22Rv1 (cell line): ENCODE results near the gene PPCS.

Experiments used
- H3K27ac ChIP-seq: fragments of 450-650 bp; 2 replicates; pipeline ENCODE4 v1.5.1; 2017
- CTCF ChIP-seq: fragments of 450-650 bp; IDR thresholded peaks from 2 replicates; pipeline ENCODE4 v1.5.1; 2017; ENCODE audit warnings: mild to moderate bottlenecking
- ZFX ChIP-seq: fragments of 450-650 bp; IDR thresholded peaks from 2 replicates; pipeline ENCODE4 v1.6.1; 2017; ENCODE audit warnings: antibody characterized with exemption, borderline replicate concordance

Gene PPCS

DNA sequence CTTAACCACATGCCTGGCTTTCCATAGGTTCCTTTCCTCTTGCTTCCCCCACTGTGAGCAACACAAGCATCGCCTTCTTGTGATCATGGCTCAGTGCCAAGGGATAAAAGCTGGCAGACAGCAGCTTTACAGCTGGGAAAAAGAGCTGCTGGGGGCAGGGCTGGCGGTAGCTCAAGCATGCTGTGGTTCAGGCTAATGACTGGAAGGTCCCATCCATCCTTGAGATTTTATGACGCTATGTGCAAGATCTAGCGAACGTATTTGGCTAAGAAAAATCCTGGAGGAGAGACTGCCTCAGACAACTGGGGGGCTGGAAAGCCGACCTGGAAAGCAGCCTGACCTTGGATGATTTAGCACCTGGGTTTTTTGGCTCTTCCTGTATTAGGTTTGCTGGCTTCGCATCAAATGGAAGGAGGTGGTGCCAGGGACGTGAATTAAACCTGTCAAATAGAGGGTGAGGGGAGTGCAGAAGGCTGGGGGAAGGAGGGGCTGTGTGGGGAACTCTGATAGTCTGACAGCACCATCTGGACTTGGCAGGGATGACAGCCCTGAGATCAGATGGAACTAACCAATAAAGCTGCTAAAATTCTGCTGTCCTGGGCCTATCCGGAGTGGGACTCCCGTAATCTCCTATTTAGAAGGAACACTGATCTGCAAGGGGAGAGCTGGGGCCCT is 35.3 kb upstream of the PPCS start:
- TF ChIP-seq CTCF = no peak
- TF ChIP-seq ZFX = no peak
- H3K27ac ChIP-seq = no peak overlapping the region

GRCh38 chr1:42422737-42423136 is 33.6 kb upstream of the PPCS start:
- H3K27ac ChIP-seq = no peak overlapping the region
- no peak for TF ChIP-seq CTCF
- TF ChIP-seq ZFX = no peak

- H3K27ac ChIP-seq = no peak overlapping the region
- TF ChIP-seq ZFX (no peak), CTCF (no peak)
These were observed 32.7 kb upstream of the PPCS start for GRCh38 chr1:42423681-42424080.

DNA sequence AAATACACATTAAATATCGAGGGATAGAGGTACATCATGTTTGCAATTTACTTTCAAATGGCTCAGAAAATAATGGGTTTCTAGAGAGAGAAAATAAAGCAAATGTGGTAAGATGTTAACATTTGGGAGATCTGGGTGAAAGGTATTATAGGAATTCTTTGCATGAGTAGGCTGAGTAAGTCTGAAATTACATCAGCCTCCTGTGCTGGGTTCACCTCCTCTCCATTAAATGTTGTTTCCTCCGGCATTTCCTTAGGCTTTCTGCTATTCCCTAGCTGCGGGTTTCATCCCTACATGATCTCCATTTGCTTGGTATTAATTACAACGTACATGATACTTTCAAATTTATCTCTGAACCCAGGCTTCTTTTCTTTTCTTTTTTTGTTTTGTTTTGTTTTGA is 32.1 kb upstream of the PPCS start:
- TF ChIP-seq CTCF (no peak), ZFX (no peak)
- no peak overlapping the region for H3K27ac ChIP-seq

- TF ChIP-seq CTCF = no peak
- no peak for TF ChIP-seq ZFX
- H3K27ac ChIP-seq = no peak overlapping the region
These were observed 29.1 kb upstream of the PPCS start for GRCh38 chr1:42427240-42427639.

- TF ChIP-seq ZFX = no peak
- no peak for TF ChIP-seq CTCF
- no peak overlapping the region for H3K27ac ChIP-seq
These were observed 26.7 kb upstream of the PPCS start for GRCh38 chr1:42429603-42430002.

DNA sequence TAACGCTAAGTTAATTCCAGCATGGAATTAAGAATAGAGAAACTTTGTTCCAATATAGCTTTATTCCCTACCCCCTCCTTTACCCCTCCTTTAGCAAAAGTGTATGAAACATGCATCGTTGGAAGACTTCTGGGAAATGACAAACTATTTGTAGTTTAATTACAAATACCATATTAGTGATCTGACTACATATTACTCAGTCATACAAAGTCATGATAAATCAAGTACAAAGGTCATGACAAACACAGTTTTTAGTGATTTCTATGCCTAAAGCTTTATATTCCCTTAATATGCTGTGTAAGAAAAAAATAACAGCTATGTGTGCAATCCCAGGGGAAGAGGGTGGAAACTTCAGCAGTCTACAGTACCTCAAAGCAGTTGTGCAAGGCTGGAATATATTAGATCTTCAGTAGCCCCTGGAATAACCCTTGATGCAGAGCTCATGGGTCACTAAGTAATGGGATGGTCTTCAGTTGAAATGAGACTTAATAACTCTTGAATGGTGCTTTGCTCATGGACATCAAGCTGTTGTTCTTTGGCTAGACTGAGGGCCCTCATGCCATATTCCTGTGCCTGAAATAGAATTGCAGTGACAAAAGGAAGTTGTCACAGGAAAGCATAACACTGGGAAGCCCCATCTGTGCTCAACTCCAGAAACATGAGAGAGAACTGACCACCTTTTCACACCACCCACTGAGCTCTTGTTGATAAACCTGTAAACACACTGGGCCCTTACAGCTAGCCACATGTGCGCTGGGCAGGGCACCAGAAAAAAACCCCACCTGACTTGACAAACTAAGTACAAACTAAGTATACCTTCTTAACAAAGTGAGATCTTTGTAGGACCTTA is 25.8 kb upstream of the PPCS start:
- TF ChIP-seq CTCF = no peak
- TF ChIP-seq ZFX = no peak
- H3K27ac ChIP-seq = no peak overlapping the region
